ENCODE results near the gene CCDC80. TPM values are rescaled to one million over a fixed set of nuclear protein-coding genes. Genes with fewer than 3 reads are reported as not detected.
A peak's percentile ranks its signal among the peaks of the same experiment; 100 is the strongest.

Gene CCDC80
- total RNA-seq, 8 experiments from 2014 or later: 1.3 to 681 (median 4.0) TPM

- Histone ChIP-seq H3K27ac (no peak overlapping the region), H3K4me3 (no peak overlapping the region), H3K4me1 (replicated peaks in 1 of 2) (no peaks in the 10 kb centered on the region)
- ATAC-seq (replicated peaks in 6 of 8): no peak
- in situ Hi-C loops (cut with MboI; ENCODE audit: low pct_unique_long_range_greater_than_20kb in 2 of 9, low sequenced_read_pairs in 9 of 9, unreplicated experiment in 9 of 9): no loop called here
These were observed 42.2 kb downstream of the CCDC80 start for GRCh38 chr3:112598731-112599130.

GRCh38 chr3:112597945-112598344 lies 43.0 kb downstream of the CCDC80 start:
- in situ Hi-C loops (cut with MboI; ENCODE audit: low pct_unique_long_range_greater_than_20kb in 2 of 9, low sequenced_read_pairs in 9 of 9, unreplicated experiment in 9 of 9): no loop called here
- H3K4me1 ChIP-seq (replicated peaks in 1 of 2): no peaks in the 10 kb centered on the region
- H3K4me3 ChIP-seq: no peak overlapping the region
- ATAC-seq (replicated peaks in 6 of 8): no peak
- WGBS, 10 experiments: 94 to 100% (median 100%) methylated on average over 1 to 2 of the region's 2 CpGs; no CpG with 5 or more reads in 2 of the 10 experiments
- H3K27ac ChIP-seq: no peak overlapping the region

- H3K4me3 ChIP-seq: no peak overlapping the region
- ATAC-seq (replicated peaks in 6 of 8): peak in 1 of 8 experiments; percentile 12
- H3K4me1 ChIP-seq (replicated peaks in 1 of 2): no peaks in the 10 kb centered on the region
- H3K27ac ChIP-seq: no peak overlapping the region
- WGBS, 10 experiments: 68 to 100% (median 85%) methylated on average over 1 to 2 of the region's 2 CpGs
- in situ Hi-C loops (cut with MboI; ENCODE audit: low pct_unique_long_range_greater_than_20kb in 2 of 9, low sequenced_read_pairs in 9 of 9, unreplicated experiment in 9 of 9): no loop called here
These were observed 46.1 kb downstream of the CCDC80 start for GRCh38 chr3:112594856-112595255.

- Histone ChIP-seq H3K4me1 (replicated peaks in 1 of 2) (no peaks in the 10 kb centered on the region), H3K4me3 (no peak overlapping the region), H3K27ac (no peak overlapping the region)
- in situ Hi-C loops (cut with MboI; ENCODE audit: low pct_unique_long_range_greater_than_20kb in 2 of 9, low sequenced_read_pairs in 9 of 9, unreplicated experiment in 9 of 9): no loop called here
- ATAC-seq (replicated peaks in 6 of 8): peak in 2 of 8 experiments; percentile 9
These were observed 47.7 kb downstream of the CCDC80 start for GRCh38 chr3:112593258-112593657.

GRCh38 chr3:112587336-112587735 lies 53.6 kb downstream of the CCDC80 start:
- Histone ChIP-seq H3K4me3 (no peak overlapping the region), H3K27ac (no peak overlapping the region), H3K4me1 (replicated peaks in 1 of 2) (no peaks in the 10 kb centered on the region)
- ATAC-seq (replicated peaks in 6 of 8): peak in 1 of 8 experiments; percentile 28
- in situ Hi-C loops (cut with MboI; ENCODE audit: low pct_unique_long_range_greater_than_20kb in 2 of 9, low sequenced_read_pairs in 9 of 9, unreplicated experiment in 9 of 9): no loop called here
- WGBS, 10 experiments: 33 to 93% (median 76%) methylated on average over 1 of the region's 1 CpG; no CpG with 5 or more reads in 2 of the 10 experiments

GRCh38 chr3:112585782-112586181 lies 55.2 kb downstream of the CCDC80 start:
- H3K27ac ChIP-seq: no peak overlapping the region
- H3K4me3 ChIP-seq: no peak overlapping the region
- in situ Hi-C loops (cut with MboI; ENCODE audit: low pct_unique_long_range_greater_than_20kb in 2 of 9, low sequenced_read_pairs in 9 of 9, unreplicated experiment in 9 of 9): no loop called here
- H3K4me1 ChIP-seq (replicated peaks in 1 of 2): no peaks in the 10 kb centered on the region
- ATAC-seq (replicated peaks in 6 of 8): no peak

- no peak overlapping the region for H3K27ac ChIP-seq
- H3K4me3 ChIP-seq: no peak overlapping the region
- in situ Hi-C loops (cut with MboI; ENCODE audit: low pct_unique_long_range_greater_than_20kb in 2 of 9, low sequenced_read_pairs in 9 of 9, unreplicated experiment in 9 of 9): no loop called here
- 40 to 79% (median 67%) methylated on average over 2 to 3 of the region's 3 CpGs; no CpG with 5 or more reads in 2 of the 10 experiments for WGBS, 10 experiments
- no peaks in the 10 kb centered on the region for H3K4me1 ChIP-seq (replicated peaks in 1 of 2)
- ATAC-seq (replicated peaks in 6 of 8): no peak
These were observed 57.8 kb downstream of the CCDC80 start for GRCh38 chr3:112583105-112583504.

GRCh38 chr3:112582244-112582874 lies 58.6 kb downstream of the CCDC80 start:
- Histone ChIP-seq H3K4me3 (no peak overlapping the region), H3K4me1 (replicated peaks in 1 of 2) (no peaks in the 10 kb centered on the region), H3K27ac (no peak overlapping the region)
- in situ Hi-C loops (cut with MboI; ENCODE audit: low pct_unique_long_range_greater_than_20kb in 2 of 9, low sequenced_read_pairs in 9 of 9, unreplicated experiment in 9 of 9): no loop called here
- WGBS, 10 experiments: 0 to 100% (median 56%) methylated on average over 1 to 2 of the region's 2 CpGs; no CpG with 5 or more reads in 1 of the 10 experiments
- ATAC-seq (replicated peaks in 6 of 8): peak in 3 of 8 experiments; percentile 30 to 63 (median 57)

- Histone ChIP-seq H3K4me1 (replicated peaks in 1 of 2) (no peaks in the 10 kb centered on the region), H3K27ac (no peak overlapping the region), H3K4me3 (no peak overlapping the region)
- WGBS, 10 experiments: 19 to 100% (median 97%) methylated on average over 1 to 3 of the region's 3 CpGs; no CpG with 5 or more reads in 1 of the 10 experiments
- in situ Hi-C loops (cut with MboI; ENCODE audit: low pct_unique_long_range_greater_than_20kb in 2 of 9, low sequenced_read_pairs in 9 of 9, unreplicated experiment in 9 of 9): no loop called here
- ATAC-seq (replicated peaks in 6 of 8): no peak
These were observed 61.2 kb downstream of the CCDC80 start for GRCh38 chr3:112579697-112580096.

- in situ Hi-C loops (cut with MboI; ENCODE audit: low pct_unique_long_range_greater_than_20kb in 2 of 9, low sequenced_read_pairs in 9 of 9, unreplicated experiment in 9 of 9): no loop called here
- WGBS, 10 experiments: 74 to 100% (median 95%) methylated on average over 1 to 3 of the region's 3 CpGs
- no peak overlapping the region for H3K4me3 ChIP-seq
- no peak for ATAC-seq (replicated peaks in 6 of 8)
- H3K27ac ChIP-seq: no peak overlapping the region
- no peaks in the 10 kb centered on the region for H3K4me1 ChIP-seq (replicated peaks in 1 of 2)
These were observed 61.7 kb downstream of the CCDC80 start for GRCh38 chr3:112579232-112579631.

GRCh38 chr3:112572701-112573100 lies 68.2 kb downstream of the CCDC80 start:
- no peak overlapping the region for H3K4me3 ChIP-seq
- ATAC-seq (replicated peaks in 6 of 8): no peak
- H3K27ac ChIP-seq: no peak overlapping the region
- in situ Hi-C loops (cut with MboI; ENCODE audit: low pct_unique_long_range_greater_than_20kb in 2 of 9, low sequenced_read_pairs in 9 of 9, unreplicated experiment in 9 of 9): no loop called here
- WGBS, 10 experiments: 40 to 100% (median 100%) methylated on average over 1 of the region's 1 CpG; no CpG with 5 or more reads in 2 of the 10 experiments
- no peaks in the 10 kb centered on the region for H3K4me1 ChIP-seq (replicated peaks in 1 of 2)

- in situ Hi-C loops (cut with MboI; ENCODE audit: low pct_unique_long_range_greater_than_20kb in 2 of 9, low sequenced_read_pairs in 9 of 9, unreplicated experiment in 9 of 9): no loop called here
- no peaks in the 10 kb centered on the region for H3K4me1 ChIP-seq (replicated peaks in 1 of 2)
- no peak overlapping the region for H3K4me3 ChIP-seq
- H3K27ac ChIP-seq: no peak overlapping the region
- 14 to 100% (median 83%) methylated on average over 1 of the region's 1 CpG; no CpG with 5 or more reads in 1 of the 10 experiments for WGBS, 10 experiments
- ATAC-seq (replicated peaks in 6 of 8): peak in 2 of 8 experiments; percentile 55 to 57
These were observed 71.7 kb downstream of the CCDC80 start for GRCh38 chr3:112569265-112569664.

GRCh38 chr3:112568642-112569041 lies 72.3 kb downstream of the CCDC80 start:
- Histone ChIP-seq H3K4me3 (no peak overlapping the region), H3K27ac (no peak overlapping the region), H3K4me1 (replicated peaks in 1 of 2) (no peaks in the 10 kb centered on the region)
- WGBS, 10 experiments: 83 to 100% (median 100%) methylated on average over 1 to 2 of the region's 2 CpGs; no CpG with 5 or more reads in 3 of the 10 experiments
- in situ Hi-C loops (cut with MboI; ENCODE audit: low pct_unique_long_range_greater_than_20kb in 2 of 9, low sequenced_read_pairs in 9 of 9, unreplicated experiment in 9 of 9): no loop called here
- peak in 1 of 8 experiments; percentile 44 for ATAC-seq (replicated peaks in 6 of 8)

- Histone ChIP-seq H3K27ac (no peak overlapping the region), H3K4me1 (replicated peaks in 1 of 2) (peaks cover 7 to 8% of the 10 kb centered on the region in 2 donors), H3K4me3 (no peak overlapping the region)
- in situ Hi-C loops (cut with MboI; ENCODE audit: low pct_unique_long_range_greater_than_20kb in 2 of 9, low sequenced_read_pairs in 9 of 9, unreplicated experiment in 9 of 9): no loop called here
- ATAC-seq (replicated peaks in 6 of 8): no peak
These were observed 76.0 kb downstream of the CCDC80 start for GRCh38 chr3:112564940-112565305.
